PFSK-1 (cell line): Measurements from ENCODE around the gene LTBP3.

Experiments
- FOXP2 ChIP-seq: optimal IDR thresholded peaks from 2 replicates; pipeline ENCODE3; 2011; ENCODE audit warnings: borderline replicate concordance, control low read depth, inconsistent platforms; ENCODE audit not compliant: insufficient read depth; ENCODE audit errors: extremely low read length, extremely low read depth
- POLR2AphosphoS5 ChIP-seq: IDR thresholded peaks from 2 replicates; pipeline ENCODE4 v1.6.1; 2012; ENCODE audit warnings: low read depth, mild to moderate bottlenecking, control low read depth, low read length, moderate library complexity

GRCh38 chr11:65525546-65526480, 32.3 kb downstream of the LTBP3 start:
- TF ChIP-seq FOXP2 (no peak), POLR2AphosphoS5 (no peak)
